GM21390 (cell line): ENCODE measurements around the gene ZNF710.
A peak's percentile ranks its signal among the peaks of the same experiment; 100 is the strongest.
"Not testable (repeated sequence)": the region's sequence is repeated elsewhere in the genome, so short reads cannot be mapped to it uniquely, and the experiment has no call there.

Experiments
- ATAC-seq: cut with Tn5 transposase; IDR thresholded peaks from one replicate; pipeline ENCODE4 v1.9.1; 2021; ENCODE audit not compliant: unreplicated experiment

Gene ZNF710

GRCh38 chr15:90101130-90101968 is 100.2 kb downstream of the ZNF710 start:
- ATAC-seq: no peak

GRCh38 chr15:90101969-90102890 is 101.1 kb downstream of the ZNF710 start, which contains the start of gene IDH2:
Gene IDH2, minus strand, starts transcription at chr15:90102468. Its CDS starts 78 bp downstream, at chr15:90102390.
- ATAC-seq: peak; percentile 60

- ATAC-seq: no peak
These were observed 102.7 kb downstream of the ZNF710 start for GRCh38 chr15:90103701-90104329.

- no peak for ATAC-seq
These were observed 103.4 kb downstream of the ZNF710 start for GRCh38 chr15:90104551-90104950.

GRCh38 chr15:90105521-90105920 is 104.4 kb downstream of the ZNF710 start:
- no peak for ATAC-seq

- ATAC-seq: no peak
These were observed 105.5 kb downstream of the ZNF710 start for GRCh38 chr15:90106522-90107117.

GRCh38 chr15:90108038-90108437 is 106.9 kb downstream of the ZNF710 start:
- ATAC-seq: not testable (repeated sequence)

GRCh38 chr15:90109163-90109751 is 108.1 kb downstream of the ZNF710 start:
- not testable (repeated sequence) for ATAC-seq

GRCh38 chr15:90113166-90113565 is 112.0 kb downstream of the ZNF710 start:
- no peak for ATAC-seq

- ATAC-seq: no peak
These were observed 113.4 kb downstream of the ZNF710 start for GRCh38 chr15:90114451-90114901.

GRCh38 chr15:90115783-90116182 is 114.7 kb downstream of the ZNF710 start:
- no peak for ATAC-seq

- ATAC-seq: no peak
These were observed 118.2 kb downstream of the ZNF710 start for GRCh38 chr15:90119367-90119766.

- no peak for ATAC-seq
These were observed 120.0 kb downstream of the ZNF710 start for GRCh38 chr15:90121086-90121485.

- no peak for ATAC-seq
These were observed 123.4 kb downstream of the ZNF710 start for GRCh38 chr15:90124507-90124906.

GRCh38 chr15:90126022-90126421 is 124.9 kb downstream of the ZNF710 start:
- ATAC-seq: no peak

- ATAC-seq: no peak
These were observed 125.7 kb downstream of the ZNF710 start for GRCh38 chr15:90126596-90127435.

- no peak for ATAC-seq
These were observed 129.2 kb downstream of the ZNF710 start for GRCh38 chr15:90130291-90130690.
